Activated naive CD8-positive, alpha-beta T cell (primary cell): ENCODE data around the gene NRARP.
"Not testable (repeated sequence)": the region's sequence is repeated elsewhere in the genome, so short reads cannot be mapped to it uniquely, and the experiment has no call there.

Source experiments
- H3K27ac Mint-ChIP-seq: one replicate; pipeline ENCODE4 v1.8.0; 2021; ENCODE audit warnings: mixed read lengths
- H3K27me3 Mint-ChIP-seq: one replicate; pipeline ENCODE4 v1.8.0; 2021; ENCODE audit warnings: mixed read lengths
- H3K36me3 Mint-ChIP-seq: one replicate; pipeline ENCODE4 v1.8.0; 2021; ENCODE audit warnings: mixed read lengths
- H3K4me1 Mint-ChIP-seq: one replicate; pipeline ENCODE4 v1.8.0; 2021; ENCODE audit warnings: low read depth, mixed read lengths
- H3K4me3 Mint-ChIP-seq: one replicate; pipeline ENCODE4 v1.8.0; 2021; ENCODE audit warnings: mild to moderate bottlenecking, mixed read lengths
- H3K9me3 Mint-ChIP-seq: one replicate; pipeline ENCODE4 v1.8.0; 2021; ENCODE audit warnings: low read depth, mixed read lengths

NRARP gene

GRCh38 chr9:137327641-137328550, 25.8 kb upstream of the NRARP start:
- H3K4me3 Mint-ChIP-seq, H3K36me3 Mint-ChIP-seq, H3K4me1 Mint-ChIP-seq, H3K9me3 Mint-ChIP-seq, H3K27me3 Mint-ChIP-seq: not testable (repeated sequence)
- peak overlapping the region; percentile 78 for H3K27ac Mint-ChIP-seq

DNA sequence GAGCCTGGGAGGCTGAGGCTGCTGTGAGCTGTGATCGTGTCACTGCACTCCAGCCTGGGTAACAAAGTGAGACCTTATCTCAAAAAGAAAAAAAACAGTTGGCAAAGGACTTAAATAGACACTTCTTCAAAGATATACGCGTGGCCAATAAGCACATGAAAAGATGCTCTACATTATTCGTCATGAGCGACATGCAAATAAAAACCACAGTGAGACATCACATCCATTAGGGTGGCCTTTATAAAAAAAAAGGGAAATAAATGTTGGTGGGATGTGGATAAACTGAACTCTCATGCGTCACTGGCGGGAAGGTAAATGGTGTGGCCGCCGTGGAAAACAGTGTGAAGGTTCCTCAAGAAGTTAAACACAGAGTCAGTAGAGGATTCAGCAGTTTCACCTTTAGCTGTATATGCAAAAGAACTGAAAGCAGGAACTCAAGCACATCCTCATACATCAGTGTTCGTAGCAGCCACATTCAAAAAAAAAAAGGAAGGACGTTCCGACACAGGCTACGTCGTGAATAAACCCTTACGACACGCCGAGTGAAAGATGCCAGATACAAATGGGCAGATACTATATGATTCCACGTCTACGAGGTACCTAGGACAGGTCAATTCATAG, 24.5 kb upstream of the NRARP start:
- H3K4me1 Mint-ChIP-seq = peaks cover 12% of the 10 kb centered on the region
- no peaks in the 10 kb centered on the region for H3K9me3 Mint-ChIP-seq

GRCh38 chr9:137325799-137326198, 23.7 kb upstream of the NRARP start:
- peaks cover 2% of the 10 kb centered on the region for H3K36me3 Mint-ChIP-seq
- H3K27me3 Mint-ChIP-seq = peaks cover 2% of the 10 kb centered on the region
- H3K9me3 Mint-ChIP-seq = no peaks in the 10 kb centered on the region
- peaks cover 12% of the 10 kb centered on the region for H3K4me1 Mint-ChIP-seq
- no peak overlapping the region for H3K4me3 Mint-ChIP-seq
- H3K27ac Mint-ChIP-seq = no peak overlapping the region

More for the DNA sequence above, 24.5 kb upstream of the NRARP start:
- Mint-ChIP-seq H3K27me3 (peaks cover 2% of the 10 kb centered on the region), H3K4me3 (peak overlapping the region; percentile 80), H3K36me3 (peaks cover 2% of the 10 kb centered on the region), H3K27ac (peak overlapping the region; percentile 78)

- H3K36me3 Mint-ChIP-seq = peaks cover 2% of the 10 kb centered on the region
- H3K9me3 Mint-ChIP-seq = no peaks in the 10 kb centered on the region
- H3K27ac Mint-ChIP-seq = no peak overlapping the region
- H3K4me3 Mint-ChIP-seq = no peak overlapping the region
- H3K4me1 Mint-ChIP-seq = peaks cover 15% of the 10 kb centered on the region
- peaks cover 2% of the 10 kb centered on the region for H3K27me3 Mint-ChIP-seq
Measured at GRCh38 chr9:137325124-137325523, 23.1 kb upstream of the NRARP start.

GRCh38 chr9:137323531-137324331, 21.7 kb upstream of the NRARP start:
- Mint-ChIP-seq H3K4me3 (no peak overlapping the region), H3K27me3 (peaks cover 2% of the 10 kb centered on the region), H3K9me3 (no peaks in the 10 kb centered on the region), H3K4me1 (peaks cover 15% of the 10 kb centered on the region), H3K36me3 (peaks cover 2% of the 10 kb centered on the region), H3K27ac (no peak overlapping the region)

DNA sequence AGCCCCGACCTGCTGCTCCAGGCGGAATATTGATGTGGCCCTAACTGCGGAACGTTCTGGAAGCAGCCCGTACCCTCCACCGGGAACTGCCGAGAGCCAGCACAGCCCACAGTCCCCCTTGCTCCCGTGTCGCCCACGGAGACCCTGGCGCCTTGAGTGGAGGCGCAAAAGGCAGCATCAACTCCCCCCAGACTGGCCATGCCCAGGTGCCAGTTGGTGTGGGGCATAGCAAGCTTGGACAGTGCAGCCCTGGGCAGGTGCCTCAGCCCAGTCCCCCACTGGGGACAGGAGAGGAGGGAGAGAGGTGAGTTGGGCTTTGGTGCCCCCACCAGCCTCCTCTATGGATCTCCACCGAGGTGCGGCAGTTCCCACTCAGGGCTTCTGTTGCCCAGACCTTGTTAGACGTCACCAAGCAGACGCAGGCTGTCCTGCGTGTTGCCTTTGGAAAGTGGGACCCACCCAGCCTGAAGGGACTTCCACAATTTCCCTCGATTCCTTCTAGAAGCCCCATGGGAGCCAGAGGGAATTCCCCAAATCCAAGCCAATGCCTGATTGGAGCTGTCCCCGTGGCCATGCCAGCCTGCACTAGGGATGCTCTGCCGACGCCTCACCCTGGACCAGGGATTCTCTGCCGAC, 19.8 kb upstream of the NRARP start:
- peaks cover 2% of the 10 kb centered on the region for H3K36me3 Mint-ChIP-seq
- H3K27ac Mint-ChIP-seq = no peak overlapping the region
- H3K4me1 Mint-ChIP-seq = peaks cover 14% of the 10 kb centered on the region
- H3K27me3 Mint-ChIP-seq = peaks cover 1% of the 10 kb centered on the region
- H3K4me3 Mint-ChIP-seq = no peak overlapping the region
- no peaks in the 10 kb centered on the region for H3K9me3 Mint-ChIP-seq

GRCh38 chr9:137320555-137321384, 18.7 kb upstream of the NRARP start:
- no peaks in the 10 kb centered on the region for H3K27me3 Mint-ChIP-seq
- peak overlapping the region; percentile 27 for H3K4me3 Mint-ChIP-seq
- H3K36me3 Mint-ChIP-seq = no peaks in the 10 kb centered on the region
- H3K27ac Mint-ChIP-seq = no peak overlapping the region
- no peaks in the 10 kb centered on the region for H3K9me3 Mint-ChIP-seq
- peaks cover 7% of the 10 kb centered on the region for H3K4me1 Mint-ChIP-seq

- no peaks in the 10 kb centered on the region for H3K36me3 Mint-ChIP-seq
- H3K9me3 Mint-ChIP-seq = no peaks in the 10 kb centered on the region
- no peak overlapping the region for H3K27ac Mint-ChIP-seq
- no peaks in the 10 kb centered on the region for H3K27me3 Mint-ChIP-seq
- no peak overlapping the region for H3K4me3 Mint-ChIP-seq
- peaks cover 5% of the 10 kb centered on the region for H3K4me1 Mint-ChIP-seq
Measured at GRCh38 chr9:137319739-137320551, 17.9 kb upstream of the NRARP start.

- H3K4me1 Mint-ChIP-seq = peaks cover 5% of the 10 kb centered on the region
- no peaks in the 10 kb centered on the region for H3K9me3 Mint-ChIP-seq
- no peaks in the 10 kb centered on the region for H3K27me3 Mint-ChIP-seq
- no peak overlapping the region for H3K27ac Mint-ChIP-seq
- no peaks in the 10 kb centered on the region for H3K36me3 Mint-ChIP-seq
- no peak overlapping the region for H3K4me3 Mint-ChIP-seq
Measured at GRCh38 chr9:137319011-137319738, 17.1 kb upstream of the NRARP start.

DNA sequence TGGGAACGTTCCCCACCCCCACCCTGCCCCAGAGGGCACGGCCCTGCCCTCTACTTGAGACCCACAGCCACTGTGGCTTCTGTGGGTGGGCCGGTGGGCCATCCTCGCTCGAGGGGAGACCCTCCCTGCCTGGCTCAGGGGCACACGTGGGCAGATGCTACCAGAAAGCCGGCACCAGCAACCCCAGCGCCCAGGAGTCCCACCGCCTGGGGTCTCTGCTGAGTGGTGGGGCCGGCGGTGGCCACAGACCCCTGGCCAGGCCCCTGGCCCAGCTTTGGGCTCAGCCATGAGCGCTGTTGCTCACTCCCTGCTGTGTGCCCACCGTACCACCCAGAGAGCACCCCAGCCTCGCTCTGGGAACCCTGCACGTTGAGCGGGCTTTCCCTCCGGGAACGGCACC, 16.5 kb upstream of the NRARP start:
- peaks cover 5% of the 10 kb centered on the region for H3K4me1 Mint-ChIP-seq
- no peak overlapping the region for H3K27ac Mint-ChIP-seq
- no peak overlapping the region for H3K4me3 Mint-ChIP-seq
- no peaks in the 10 kb centered on the region for H3K27me3 Mint-ChIP-seq
- no peaks in the 10 kb centered on the region for H3K9me3 Mint-ChIP-seq
- H3K36me3 Mint-ChIP-seq = no peaks in the 10 kb centered on the region

GRCh38 chr9:137317718-137318511, 15.8 kb upstream of the NRARP start:
- H3K4me1 Mint-ChIP-seq = peaks cover 5% of the 10 kb centered on the region
- no peaks in the 10 kb centered on the region for H3K36me3 Mint-ChIP-seq
- H3K27me3 Mint-ChIP-seq = no peaks in the 10 kb centered on the region
- H3K27ac Mint-ChIP-seq = no peak overlapping the region
- H3K4me3 Mint-ChIP-seq = no peak overlapping the region
- no peaks in the 10 kb centered on the region for H3K9me3 Mint-ChIP-seq

DNA sequence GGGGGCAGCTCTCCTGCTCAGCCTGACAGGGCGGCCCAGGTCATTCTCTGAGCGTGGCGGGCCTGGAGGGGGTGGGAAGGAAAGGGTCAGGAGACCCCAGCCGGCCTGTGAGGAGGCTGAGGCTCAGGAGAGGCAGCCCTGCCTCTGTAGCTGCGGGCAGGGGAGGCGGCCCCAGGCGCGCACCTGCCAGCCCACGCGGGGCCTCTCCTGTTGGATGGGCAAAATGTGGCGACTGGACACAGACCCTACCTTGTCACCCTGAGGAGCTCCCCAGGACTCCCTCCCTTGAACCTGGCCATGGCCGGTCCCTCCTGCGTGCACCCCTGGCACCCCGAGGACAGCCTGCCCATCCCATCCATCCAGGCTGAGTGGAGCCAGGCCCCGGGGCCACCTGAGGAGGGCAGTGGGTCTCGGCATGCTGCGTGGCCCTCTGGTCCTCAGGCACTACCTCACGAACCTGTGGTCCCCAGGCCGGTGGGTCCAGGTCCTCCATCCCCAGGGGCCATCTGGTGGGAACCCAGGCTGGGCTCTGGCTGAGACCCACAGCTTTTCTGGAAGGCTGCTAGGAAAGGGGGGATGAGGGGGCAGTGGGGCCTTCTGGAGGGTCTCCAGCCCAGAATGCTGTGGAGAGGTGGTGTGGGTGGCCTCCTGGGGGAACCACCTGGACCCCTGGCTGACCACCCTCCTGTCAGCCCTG, 15.1 kb upstream of the NRARP start:
- Mint-ChIP-seq H3K9me3 (no peaks in the 10 kb centered on the region), H3K27ac (no peak overlapping the region), H3K36me3 (no peaks in the 10 kb centered on the region), H3K4me3 (no peak overlapping the region), H3K27me3 (no peaks in the 10 kb centered on the region), H3K4me1 (peaks cover 5% of the 10 kb centered on the region)
